Lung (tissue), 12 donors: ENCODE measurements around the gene RALGAPA2. TPM values are rescaled to one million over a fixed set of nuclear protein-coding genes. Genes with fewer than 3 reads are reported as not detected.

Experiments used
- ATAC-seq: fragments of 200-7000 bp; cut with Tn5 transposase; one replicate; pipeline ENCODE4 v1.9.1; 2020; ENCODE audit warnings: moderate number of reproducible peaks; ENCODE audit not compliant: insufficient read depth, low FRiP score
- DNase-seq, 3 donors: peaks; one replicate each; pipeline ENCODE4 v3.0.0-alpha.2; 2013 to 2017
- H3K27ac ChIP-seq, 2 donors: one replicate each; pipeline ENCODE4 v1.5.1; 2013; ENCODE audit warnings: mild to moderate bottlenecking in 2 of 2, moderate library complexity in 2 of 2, control low read depth in 1 of 2, inconsistent platforms in 1 of 2, low read depth in 1 of 2, low read length in 1 of 2
- H3K27me3 ChIP-seq, 3 donors: one replicate each; pipeline ENCODE4 v1.5.1; 2013; ENCODE audit warnings: low read length in 2 of 3; ENCODE audit not compliant: control insufficient read depth in 3 of 3, insufficient read depth in 3 of 3
- H3K36me3 ChIP-seq, 4 donors: one replicate each; pipeline ENCODE4 v1.5.1; 2013; ENCODE audit warnings: low read length in 4 of 4, mild to moderate bottlenecking in 1 of 4, moderate library complexity in 1 of 4; ENCODE audit not compliant: control insufficient read depth in 4 of 4, insufficient read depth in 4 of 4
- H3K4me1 ChIP-seq, 5 donors: one replicate each; pipeline ENCODE4 v1.5.1; 2013; ENCODE audit warnings: low read length in 5 of 5, mild to moderate bottlenecking in 2 of 5, moderate library complexity in 1 of 5; ENCODE audit not compliant: control insufficient read depth in 5 of 5, insufficient read depth in 5 of 5
- H3K4me3 ChIP-seq: one replicate; pipeline ENCODE4 v1.5.1; 2013; ENCODE audit warnings: mild to moderate bottlenecking, control low read depth, moderate library complexity
- H3K9ac ChIP-seq, 2 donors: one replicate each; pipeline ENCODE4 v1.5.1; 2013; ENCODE audit warnings: low read length in 2 of 2, control low read depth in 1 of 2; ENCODE audit not compliant: insufficient read depth in 1 of 2
- H3K9me3 ChIP-seq, 4 donors: one replicate each; pipeline ENCODE4 v1.5.1; 2013; ENCODE audit warnings: low read length in 3 of 4, mild to moderate bottlenecking in 1 of 4, moderate library complexity in 1 of 4; ENCODE audit not compliant: control insufficient read depth in 4 of 4, insufficient read depth in 3 of 4
- WGBS, 2 donors: extraction: QIAGEN DNeasy Blood & Tissue Kit; methylation state at CpG; one replicate each; pipeline ENCODE4 v1.1.7; 2013; 5-methylcytosine and 5-hydroxymethylcytosine counted together
- polyA plus RNA-seq, 2 donors: library from polyadenylated mRNA; stranded (reverse); fragments of 200-250 nt; gene quantifications; one replicate each; pipeline ENCODE4 v1.2.1, GENCODE V29; 2013
- total RNA-seq, 2 donors: library from RNA; depleted of rRNA in 1 of 2; stranded (reverse); fragments of >200 nt in 1 of 2; gene quantifications; one replicate each; pipeline ENCODE4 v1.2.1, GENCODE V29; 2014 to 2021
- TF ChIP-seq, protein P1 (sequence below): IDR thresholded peaks from 2 replicates; pipeline ENCODE4 v1.5.1; 2012; ENCODE audit warnings: mild to moderate bottlenecking; ENCODE audit errors: control extremely low read depth, extremely low read depth
- donor health status: control.
- donor health status: control.
- donor health status: Bipolar disorder and iron deficiency.
- donor health status: healthy.
- donor health status: DM: yes; HTN: yes; CAD: no.

The RALGAPA2 gene
- total and polyA plus RNA-seq, 4 donors = 12.1 to 83.4 (median 55.6) TPM

DNA sequence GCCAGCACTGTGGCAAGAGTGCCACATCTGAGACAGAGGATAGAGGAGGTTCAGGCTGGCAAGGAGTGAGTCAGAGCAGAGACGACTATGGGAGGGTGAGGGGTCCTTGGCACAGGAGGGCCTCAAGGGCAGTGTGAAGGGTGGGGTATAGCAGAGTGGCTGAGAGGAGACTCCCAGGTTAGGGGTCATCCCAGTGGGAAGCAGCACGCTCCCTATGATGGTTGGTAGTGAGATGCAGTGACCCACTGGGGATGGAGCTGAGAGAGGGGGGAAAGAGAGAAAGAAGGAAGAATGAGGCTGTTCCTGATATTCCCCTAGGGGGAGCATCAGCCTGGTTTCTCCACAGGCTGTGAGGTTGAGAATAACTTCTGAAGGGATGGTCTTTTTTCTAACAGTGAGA is 247.2 kb downstream of the RALGAPA2 start:
- WGBS, 2 donors = 87 to 90% methylated on average over 2 of the region's 2 CpGs
- no peak for ATAC-seq

DNA sequence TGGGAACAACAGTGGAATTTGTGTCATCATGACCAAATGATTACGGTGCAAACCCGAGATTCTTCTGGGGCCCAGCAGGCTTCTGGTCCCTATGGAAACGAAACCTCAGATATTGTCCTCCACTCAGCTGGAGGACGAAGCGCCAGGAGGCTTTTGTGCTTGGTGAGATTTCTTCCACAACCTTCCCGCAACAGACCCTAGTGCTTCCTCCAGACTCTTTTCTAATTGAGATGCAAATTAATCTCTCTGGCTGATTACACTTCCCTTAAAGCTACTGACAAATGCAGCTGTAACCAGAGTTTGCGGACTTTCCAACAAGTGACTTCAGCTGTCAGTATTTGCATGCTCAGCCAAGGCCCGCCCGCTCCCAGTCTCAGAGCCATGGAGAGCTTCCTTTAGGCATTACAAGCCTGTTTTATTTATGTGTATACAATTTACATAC is 248.5 kb downstream of the RALGAPA2 start:
- ATAC-seq (no peak), DNase-seq (peak; percentile 46 to 60 (median 59))
- TF ChIP-seq, protein P1, sequence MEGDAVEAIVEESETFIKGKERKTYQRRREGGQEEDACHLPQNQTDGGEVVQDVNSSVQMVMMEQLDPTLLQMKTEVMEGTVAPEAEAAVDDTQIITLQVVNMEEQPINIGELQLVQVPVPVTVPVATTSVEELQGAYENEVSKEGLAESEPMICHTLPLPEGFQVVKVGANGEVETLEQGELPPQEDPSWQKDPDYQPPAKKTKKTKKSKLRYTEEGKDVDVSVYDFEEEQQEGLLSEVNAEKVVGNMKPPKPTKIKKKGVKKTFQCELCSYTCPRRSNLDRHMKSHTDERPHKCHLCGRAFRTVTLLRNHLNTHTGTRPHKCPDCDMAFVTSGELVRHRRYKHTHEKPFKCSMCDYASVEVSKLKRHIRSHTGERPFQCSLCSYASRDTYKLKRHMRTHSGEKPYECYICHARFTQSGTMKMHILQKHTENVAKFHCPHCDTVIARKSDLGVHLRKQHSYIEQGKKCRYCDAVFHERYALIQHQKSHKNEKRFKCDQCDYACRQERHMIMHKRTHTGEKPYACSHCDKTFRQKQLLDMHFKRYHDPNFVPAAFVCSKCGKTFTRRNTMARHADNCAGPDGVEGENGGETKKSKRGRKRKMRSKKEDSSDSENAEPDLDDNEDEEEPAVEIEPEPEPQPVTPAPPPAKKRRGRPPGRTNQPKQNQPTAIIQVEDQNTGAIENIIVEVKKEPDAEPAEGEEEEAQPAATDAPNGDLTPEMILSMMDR = no peak
- no peak overlapping the region for H3K4me3 ChIP-seq
- no peak overlapping the region for H3K9ac ChIP-seq
- peaks cover 0 to 4% (median 0%) of the 10 kb centered on the region in 5 donors for H3K4me1 ChIP-seq
- WGBS, 2 donors = 89 to 90% methylated on average over 9 of the region's 9 CpGs
- H3K27me3 ChIP-seq = no peaks in the 10 kb centered on the region
- no peaks in the 10 kb centered on the region for H3K9me3 ChIP-seq
- no peak overlapping the region for H3K27ac ChIP-seq
- peaks cover 0 to 25% (median 3%) of the 10 kb centered on the region in 4 donors for H3K36me3 ChIP-seq

More for the DNA sequence above, 247.2 kb downstream of the RALGAPA2 start:
- Histone ChIP-seq H3K27ac (no peak overlapping the region), H3K36me3 (peaks cover 0 to 25% (median 1%) of the 10 kb centered on the region in 4 donors), H3K27me3 (no peaks in the 10 kb centered on the region), H3K9me3 (no peaks in the 10 kb centered on the region), H3K4me1 (peaks cover 0 to 4% (median 0%) of the 10 kb centered on the region in 5 donors), H3K4me3 (no peak overlapping the region), H3K9ac (no peak overlapping the region)
- TF ChIP-seq, protein P1 = no peak
- no peak for DNase-seq

DNA sequence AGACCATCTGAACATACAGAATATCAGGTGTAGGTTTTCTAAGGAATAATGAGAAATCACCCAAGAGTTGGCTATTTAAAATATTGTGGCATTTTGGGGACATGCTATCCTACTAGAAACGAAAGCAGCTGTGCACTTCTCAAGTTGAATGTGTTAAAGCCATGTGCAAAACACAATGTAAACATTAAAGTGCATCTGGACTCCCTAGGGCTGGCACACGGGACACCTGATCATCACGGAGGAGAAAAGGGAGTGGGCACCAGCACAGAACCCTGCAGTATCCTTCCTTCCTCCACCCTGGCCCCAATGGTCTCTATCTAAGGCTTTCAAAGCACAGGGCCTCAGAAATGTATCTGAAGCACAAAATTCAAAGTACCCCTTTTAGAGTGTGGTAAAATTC is 250.3 kb downstream of the RALGAPA2 start:
- no peaks in the 10 kb centered on the region for H3K27me3 ChIP-seq
- WGBS, 2 donors = 86 to 91% methylated on average over 3 of the region's 3 CpGs

More for the DNA sequence above, 250.3 kb downstream of the RALGAPA2 start:
- DNase-seq = no peak
- Histone ChIP-seq H3K9me3 (no peaks in the 10 kb centered on the region), H3K9ac (no peak overlapping the region), H3K36me3 (peaks cover 0 to 26% (median 4%) of the 10 kb centered on the region in 4 donors), H3K4me3 (no peak overlapping the region), H3K27ac (no peak overlapping the region), H3K4me1 (peaks cover 0 to 8% (median 0%) of the 10 kb centered on the region in 5 donors)
- TF ChIP-seq, protein P1 = no peak
- ATAC-seq = no peak
